Measurements from ENCODE around the gene PAXX.

GRCh38 chr9:136995362-136995761, 3.1 kb downstream of the PAXX start:
- TF ChIP-seq CTCF (IDR thresholded peaks at IDR 0.05; ENCODE audit: low read depth, low read length) = no peak
- no peak for TF ChIP-seq MYC (IDR thresholded peaks at IDR 0.05; ENCODE audit: low read depth, low read length)
